Measurements from ENCODE around the gene TNS1.

TNS1 gene

DNA sequence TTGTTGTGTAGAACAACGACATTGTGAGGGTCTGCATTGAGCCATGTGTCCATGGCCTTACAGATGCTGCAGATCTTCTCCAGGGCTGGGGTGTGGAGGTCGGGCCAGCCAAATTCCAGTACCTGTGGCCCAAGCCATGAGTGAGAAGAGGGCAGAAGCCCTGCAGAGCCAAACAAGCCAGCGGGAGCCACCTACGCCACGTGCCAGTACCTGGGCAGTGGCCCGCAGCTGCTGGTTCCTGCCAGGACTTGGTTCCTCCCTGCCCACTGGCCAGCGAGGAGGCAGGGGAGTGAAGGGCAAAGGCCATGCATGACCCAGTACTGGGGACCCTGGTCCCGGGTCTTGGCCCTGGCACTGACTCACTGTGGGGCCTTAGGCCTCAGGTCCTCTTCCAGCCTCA lies 109.4 kb downstream of the TNS1 start:
- H3K4me2 ChIP-seq (ENCODE audit: low read depth, low read length) = no peak overlapping the region
- no peaks in the 10 kb centered on the region for H3K9me2 ChIP-seq (replicated peaks; ENCODE audit: insufficient read depth, low read length)
- H3K9ac ChIP-seq (ENCODE audit: low read length) = no peak overlapping the region
- no peak overlapping the region for H2AFZ ChIP-seq (ENCODE audit: low read length)
- H3K27ac ChIP-seq (ENCODE audit: low read length) = no peak overlapping the region
- H3K79me2 ChIP-seq (ENCODE audit: low read length) = no peaks in the 10 kb centered on the region
- DNase-seq = no peak
- H3K36me3 ChIP-seq (replicated peaks; ENCODE audit: insufficient read depth, low read length) = no peaks in the 10 kb centered on the region
- no peaks in the 10 kb centered on the region for H3F3A ChIP-seq (ENCODE audit: insufficient read depth, low read length)
- TF ChIP-seq EZH2phosphoT487 (IDR thresholded peaks at IDR 0.05; ENCODE audit: low read length) (no peak), EZH2 (optimal IDR thresholded peaks at IDR 0.05; ENCODE audit: low read depth, low read length) (no peak)
- H3K4me3 ChIP-seq (ENCODE audit: low read length) = no peak overlapping the region
- H4K20me1 ChIP-seq (ENCODE audit: insufficient read depth, low read length) = no peaks in the 10 kb centered on the region
- no peaks in the 10 kb centered on the region for H3K27me3 ChIP-seq (replicated peaks; ENCODE audit: insufficient read depth, low read length)
- H3K9me3 ChIP-seq (replicated peaks; ENCODE audit: insufficient read depth, low read length) = no peaks in the 10 kb centered on the region
- no peaks in the 10 kb centered on the region for H3K4me1 ChIP-seq (ENCODE audit: low read length)

DNA sequence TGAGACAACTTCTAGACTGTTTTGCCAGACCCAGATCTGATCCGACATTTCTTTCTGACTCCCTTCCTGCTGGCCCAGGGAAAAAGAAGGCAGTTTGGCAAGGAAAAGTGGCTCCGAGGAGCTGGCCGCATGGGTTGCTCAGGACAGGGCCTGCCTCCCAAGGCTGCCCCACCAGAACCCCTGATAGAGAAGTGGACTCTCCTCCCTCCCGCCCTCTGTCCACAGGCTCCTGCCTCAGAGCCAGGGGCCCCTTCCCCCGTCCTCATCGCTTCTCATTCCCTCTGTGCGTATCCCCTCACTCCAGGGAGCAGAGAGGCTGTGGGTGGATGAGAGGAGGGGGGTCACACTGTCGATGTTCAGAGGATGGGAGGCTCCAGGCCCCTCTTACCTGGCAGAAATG lies 110.2 kb downstream of the TNS1 start:
- H3K4me1 ChIP-seq (ENCODE audit: low read length) = no peaks in the 10 kb centered on the region
- no peak overlapping the region for H3K4me3 ChIP-seq (ENCODE audit: low read length)
- no peak overlapping the region for H2AFZ ChIP-seq (ENCODE audit: low read length)
- H3K9ac ChIP-seq (ENCODE audit: low read length) = no peak overlapping the region
- no peaks in the 10 kb centered on the region for H4K20me1 ChIP-seq (ENCODE audit: insufficient read depth, low read length)
- H3K27me3 ChIP-seq (replicated peaks; ENCODE audit: insufficient read depth, low read length) = no peaks in the 10 kb centered on the region
- no peaks in the 10 kb centered on the region for H3K36me3 ChIP-seq (replicated peaks; ENCODE audit: insufficient read depth, low read length)
- H3K4me2 ChIP-seq (ENCODE audit: low read depth, low read length) = no peak overlapping the region
- TF ChIP-seq, protein P1, sequence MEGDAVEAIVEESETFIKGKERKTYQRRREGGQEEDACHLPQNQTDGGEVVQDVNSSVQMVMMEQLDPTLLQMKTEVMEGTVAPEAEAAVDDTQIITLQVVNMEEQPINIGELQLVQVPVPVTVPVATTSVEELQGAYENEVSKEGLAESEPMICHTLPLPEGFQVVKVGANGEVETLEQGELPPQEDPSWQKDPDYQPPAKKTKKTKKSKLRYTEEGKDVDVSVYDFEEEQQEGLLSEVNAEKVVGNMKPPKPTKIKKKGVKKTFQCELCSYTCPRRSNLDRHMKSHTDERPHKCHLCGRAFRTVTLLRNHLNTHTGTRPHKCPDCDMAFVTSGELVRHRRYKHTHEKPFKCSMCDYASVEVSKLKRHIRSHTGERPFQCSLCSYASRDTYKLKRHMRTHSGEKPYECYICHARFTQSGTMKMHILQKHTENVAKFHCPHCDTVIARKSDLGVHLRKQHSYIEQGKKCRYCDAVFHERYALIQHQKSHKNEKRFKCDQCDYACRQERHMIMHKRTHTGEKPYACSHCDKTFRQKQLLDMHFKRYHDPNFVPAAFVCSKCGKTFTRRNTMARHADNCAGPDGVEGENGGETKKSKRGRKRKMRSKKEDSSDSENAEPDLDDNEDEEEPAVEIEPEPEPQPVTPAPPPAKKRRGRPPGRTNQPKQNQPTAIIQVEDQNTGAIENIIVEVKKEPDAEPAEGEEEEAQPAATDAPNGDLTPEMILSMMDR (IDR thresholded peaks at IDR 0.05; ENCODE audit: low read length) = no peak
- no peak for TF ChIP-seq EZH2phosphoT487 (IDR thresholded peaks at IDR 0.05; ENCODE audit: low read length)
- no peak for TF ChIP-seq EZH2 (optimal IDR thresholded peaks at IDR 0.05; ENCODE audit: low read depth, low read length)
- no peaks in the 10 kb centered on the region for H3K9me3 ChIP-seq (replicated peaks; ENCODE audit: insufficient read depth, low read length)
- H3K27ac ChIP-seq (ENCODE audit: low read length) = no peak overlapping the region
- no peaks in the 10 kb centered on the region for H3F3A ChIP-seq (ENCODE audit: insufficient read depth, low read length)
- no peaks in the 10 kb centered on the region for H3K79me2 ChIP-seq (ENCODE audit: low read length)
- DNase-seq = no peak
- H3K9me2 ChIP-seq (replicated peaks; ENCODE audit: insufficient read depth, low read length) = no peaks in the 10 kb centered on the region

DNA sequence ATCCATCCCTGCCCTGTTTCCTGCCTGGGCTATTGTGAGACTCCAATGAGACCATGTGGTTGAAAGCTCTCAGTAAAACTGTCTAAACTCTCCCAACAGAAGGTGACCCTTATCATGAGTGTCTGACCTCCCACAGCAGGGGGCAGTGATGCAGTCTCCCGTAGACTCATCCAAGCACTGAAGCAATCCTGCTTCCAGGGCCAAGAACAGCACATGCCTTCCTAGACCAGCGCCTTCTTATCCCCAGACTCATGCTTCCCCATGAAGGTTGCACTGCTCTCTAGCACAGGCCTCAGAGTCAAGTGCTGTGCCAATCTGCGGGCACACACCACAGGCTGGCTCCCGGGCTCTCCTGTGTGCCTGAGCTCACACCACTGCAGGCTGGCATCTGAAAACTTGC lies 112.3 kb downstream of the TNS1 start:
- no peaks in the 10 kb centered on the region for H3K27me3 ChIP-seq (replicated peaks; ENCODE audit: insufficient read depth, low read length)
- H3K4me3 ChIP-seq (ENCODE audit: low read length) = no peak overlapping the region
- no peak overlapping the region for H3K27ac ChIP-seq (ENCODE audit: low read length)
- no peaks in the 10 kb centered on the region for H3K9me3 ChIP-seq (replicated peaks; ENCODE audit: insufficient read depth, low read length)
- H3K4me2 ChIP-seq (ENCODE audit: low read depth, low read length) = no peak overlapping the region
- H2AFZ ChIP-seq (ENCODE audit: low read length) = no peak overlapping the region
- TF ChIP-seq, protein P1 (IDR thresholded peaks at IDR 0.05; ENCODE audit: low read length) = no peak
- no peak for TF ChIP-seq EZH2phosphoT487 (IDR thresholded peaks at IDR 0.05; ENCODE audit: low read length)
- no peak for TF ChIP-seq EZH2 (optimal IDR thresholded peaks at IDR 0.05; ENCODE audit: low read depth, low read length)
- H4K20me1 ChIP-seq (ENCODE audit: insufficient read depth, low read length) = no peaks in the 10 kb centered on the region
- H3K9ac ChIP-seq (ENCODE audit: low read length) = no peak overlapping the region
- H3K79me2 ChIP-seq (ENCODE audit: low read length) = no peaks in the 10 kb centered on the region
- DNase-seq = no peak
- no peaks in the 10 kb centered on the region for H3K4me1 ChIP-seq (ENCODE audit: low read length)
- H3K36me3 ChIP-seq (replicated peaks; ENCODE audit: insufficient read depth, low read length) = no peaks in the 10 kb centered on the region
- H3K9me2 ChIP-seq (replicated peaks; ENCODE audit: insufficient read depth, low read length) = no peaks in the 10 kb centered on the region
- no peaks in the 10 kb centered on the region for H3F3A ChIP-seq (ENCODE audit: insufficient read depth, low read length)

DNA sequence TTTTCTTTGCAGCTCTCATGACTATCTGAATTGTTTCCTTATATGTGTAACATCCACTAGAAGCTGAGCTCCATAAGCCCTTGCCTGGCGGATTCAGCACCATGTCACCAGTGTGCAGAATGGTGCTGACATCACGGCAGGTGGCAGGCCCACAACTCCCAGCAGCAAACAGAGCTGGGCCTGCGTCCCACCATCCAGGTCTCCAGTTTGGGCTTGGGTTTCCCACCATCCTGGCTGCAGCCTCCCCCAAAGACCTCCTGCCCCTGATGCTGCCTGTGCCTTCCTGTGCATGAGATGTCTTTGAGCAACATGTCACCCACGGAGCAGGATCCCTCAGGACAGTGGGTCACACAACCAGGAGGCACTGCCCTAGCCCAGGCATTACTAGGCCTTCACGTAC lies 113.1 kb downstream of the TNS1 start:
- Histone ChIP-seq H3K9ac (ENCODE audit: low read length) (no peak overlapping the region), H3K36me3 (replicated peaks; ENCODE audit: insufficient read depth, low read length) (no peaks in the 10 kb centered on the region), H3K27me3 (replicated peaks; ENCODE audit: insufficient read depth, low read length) (no peaks in the 10 kb centered on the region), H3K9me2 (replicated peaks; ENCODE audit: insufficient read depth, low read length) (no peaks in the 10 kb centered on the region), H3K4me3 (ENCODE audit: low read length) (no peak overlapping the region), H4K20me1 (ENCODE audit: insufficient read depth, low read length) (no peaks in the 10 kb centered on the region), H3K9me3 (replicated peaks; ENCODE audit: insufficient read depth, low read length) (no peaks in the 10 kb centered on the region), H3K79me2 (ENCODE audit: low read length) (no peaks in the 10 kb centered on the region), H3K4me2 (ENCODE audit: low read depth, low read length) (no peak overlapping the region), H3K4me1 (ENCODE audit: low read length) (no peaks in the 10 kb centered on the region), H2AFZ (ENCODE audit: low read length) (no peak overlapping the region), H3F3A (ENCODE audit: insufficient read depth, low read length) (no peaks in the 10 kb centered on the region), H3K27ac (ENCODE audit: low read length) (no peak overlapping the region)
- DNase-seq = no peak
- TF ChIP-seq EZH2 (optimal IDR thresholded peaks at IDR 0.05; ENCODE audit: low read depth, low read length) = no peak
- TF ChIP-seq, protein P1 (IDR thresholded peaks at IDR 0.05; ENCODE audit: low read length) = no peak
- TF ChIP-seq EZH2phosphoT487 (IDR thresholded peaks at IDR 0.05; ENCODE audit: low read length) = no peak

Measured in MM.1S (cell line).